Astrocyte of the spinal cord (primary cell): ENCODE data around the gene PCYT1B.

Experiments
- DNase-seq: peaks from one replicate; pipeline ENCODE4 v3.0.0; 2011; ENCODE audit warnings: low read depth, low spot score
- H3K4me3 ChIP-seq: 2 replicates; pipeline ENCODE4 v1.5.1; 2011; ENCODE audit warnings: low read depth, mild to moderate bottlenecking, low read length, moderate library complexity
- in situ Hi-C: cut with HindIII; loops from 2 replicates; pipeline ENCODE4 v1.10.0; 2017; ENCODE audit warnings: low sequenced_read_pairs
- TF ChIP-seq, protein P1 (sequence below): IDR thresholded peaks from 2 replicates; pipeline ENCODE4 v1.5.1; 2012; ENCODE audit warnings: low read depth, mild to moderate bottlenecking, low read length, inconsistent platforms

PCYT1B gene

DNA sequence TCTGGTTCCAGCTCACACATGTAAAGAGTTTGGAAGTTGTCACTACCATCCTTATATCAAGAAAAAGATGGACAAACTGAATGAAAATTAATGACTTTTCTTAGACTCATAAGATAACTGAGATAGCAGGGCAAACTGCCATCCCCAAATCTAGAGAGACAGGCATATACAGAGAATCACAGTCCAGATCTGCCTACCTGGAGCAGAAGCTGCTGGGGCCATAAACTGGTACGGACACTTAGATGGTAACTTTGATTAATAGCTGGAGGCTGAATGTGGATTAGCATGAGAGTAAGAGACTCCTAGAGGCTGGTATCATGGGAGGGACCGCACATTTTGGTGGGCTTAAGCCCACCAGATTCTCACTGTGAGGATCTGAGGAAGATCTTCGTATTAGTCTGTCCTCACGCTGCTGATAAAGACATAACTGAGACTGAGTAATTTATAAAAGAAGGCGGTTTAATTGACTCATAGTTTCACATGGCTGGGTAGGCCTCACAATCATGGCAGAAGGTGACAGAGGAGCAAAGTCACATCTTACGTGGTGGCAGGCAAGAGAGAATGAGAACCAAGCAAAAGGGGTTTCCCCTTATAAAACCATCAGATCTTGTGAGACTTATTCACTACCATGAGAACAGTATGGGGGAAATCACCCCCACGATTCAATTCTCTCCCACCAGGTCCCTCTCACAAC, 35.7 kb upstream of the PCYT1B start:
- in situ Hi-C loops = no loop called here
- no peak overlapping the region for H3K4me3 ChIP-seq
- TF ChIP-seq, protein P1, sequence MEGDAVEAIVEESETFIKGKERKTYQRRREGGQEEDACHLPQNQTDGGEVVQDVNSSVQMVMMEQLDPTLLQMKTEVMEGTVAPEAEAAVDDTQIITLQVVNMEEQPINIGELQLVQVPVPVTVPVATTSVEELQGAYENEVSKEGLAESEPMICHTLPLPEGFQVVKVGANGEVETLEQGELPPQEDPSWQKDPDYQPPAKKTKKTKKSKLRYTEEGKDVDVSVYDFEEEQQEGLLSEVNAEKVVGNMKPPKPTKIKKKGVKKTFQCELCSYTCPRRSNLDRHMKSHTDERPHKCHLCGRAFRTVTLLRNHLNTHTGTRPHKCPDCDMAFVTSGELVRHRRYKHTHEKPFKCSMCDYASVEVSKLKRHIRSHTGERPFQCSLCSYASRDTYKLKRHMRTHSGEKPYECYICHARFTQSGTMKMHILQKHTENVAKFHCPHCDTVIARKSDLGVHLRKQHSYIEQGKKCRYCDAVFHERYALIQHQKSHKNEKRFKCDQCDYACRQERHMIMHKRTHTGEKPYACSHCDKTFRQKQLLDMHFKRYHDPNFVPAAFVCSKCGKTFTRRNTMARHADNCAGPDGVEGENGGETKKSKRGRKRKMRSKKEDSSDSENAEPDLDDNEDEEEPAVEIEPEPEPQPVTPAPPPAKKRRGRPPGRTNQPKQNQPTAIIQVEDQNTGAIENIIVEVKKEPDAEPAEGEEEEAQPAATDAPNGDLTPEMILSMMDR = no peak
- no peak for DNase-seq

DNA sequence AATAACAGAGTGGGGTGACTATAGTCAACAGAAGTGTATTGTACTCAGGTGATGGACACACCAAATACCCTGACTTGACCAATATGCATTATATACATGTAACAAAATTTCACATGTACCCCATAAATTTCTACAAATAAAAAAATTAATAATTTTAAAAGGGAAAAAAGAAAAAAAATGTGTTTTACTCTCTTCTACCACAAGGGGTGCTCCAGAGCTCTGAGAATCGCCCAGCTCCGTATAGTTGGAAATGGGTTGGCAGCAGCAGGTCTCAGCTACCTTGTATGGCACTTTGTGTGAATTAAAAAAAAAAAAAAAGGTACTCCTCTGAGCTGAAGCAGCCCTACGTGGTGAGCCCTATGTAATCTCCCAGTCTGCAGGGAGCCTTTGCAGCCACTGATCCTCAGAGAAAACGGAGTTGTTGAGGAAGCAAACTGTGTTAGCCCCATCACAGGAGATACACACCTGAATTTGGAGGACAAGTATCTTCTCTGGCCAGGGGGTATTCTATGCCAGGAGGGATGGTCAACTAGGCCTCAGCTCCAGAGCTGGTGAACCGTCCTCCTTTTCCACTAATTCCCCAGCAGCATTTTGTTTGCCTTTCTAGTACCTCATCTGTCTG, 29.4 kb upstream of the PCYT1B start:
- TF ChIP-seq, protein P1 = peak; percentile 63
- DNase-seq = no peak
- in situ Hi-C loops = no loop called here
- H3K4me3 ChIP-seq = no peak overlapping the region

DNA sequence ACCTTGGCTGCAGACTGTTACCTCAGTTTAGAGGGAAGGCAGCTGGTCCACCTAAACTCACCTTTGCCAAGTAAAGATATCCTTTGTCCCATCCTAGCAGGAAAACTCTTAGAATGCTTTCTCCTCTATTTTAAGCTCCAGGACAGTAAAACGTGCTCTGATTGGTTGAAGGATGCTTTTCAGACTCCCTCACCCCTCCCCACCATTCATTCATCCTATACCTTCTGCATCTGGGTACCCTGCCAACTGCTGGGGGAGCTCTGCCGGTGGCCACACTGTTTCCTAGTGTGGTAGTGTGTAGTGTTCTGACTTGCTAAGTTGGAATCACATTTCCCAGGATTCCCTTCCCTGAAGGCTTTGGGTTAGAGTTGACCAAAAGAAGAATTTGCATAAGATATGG, 26.3 kb upstream of the PCYT1B start:
- in situ Hi-C loops = no loop called here
- no peak overlapping the region for H3K4me3 ChIP-seq
- DNase-seq = no peak
- TF ChIP-seq, protein P1 = no peak

DNA sequence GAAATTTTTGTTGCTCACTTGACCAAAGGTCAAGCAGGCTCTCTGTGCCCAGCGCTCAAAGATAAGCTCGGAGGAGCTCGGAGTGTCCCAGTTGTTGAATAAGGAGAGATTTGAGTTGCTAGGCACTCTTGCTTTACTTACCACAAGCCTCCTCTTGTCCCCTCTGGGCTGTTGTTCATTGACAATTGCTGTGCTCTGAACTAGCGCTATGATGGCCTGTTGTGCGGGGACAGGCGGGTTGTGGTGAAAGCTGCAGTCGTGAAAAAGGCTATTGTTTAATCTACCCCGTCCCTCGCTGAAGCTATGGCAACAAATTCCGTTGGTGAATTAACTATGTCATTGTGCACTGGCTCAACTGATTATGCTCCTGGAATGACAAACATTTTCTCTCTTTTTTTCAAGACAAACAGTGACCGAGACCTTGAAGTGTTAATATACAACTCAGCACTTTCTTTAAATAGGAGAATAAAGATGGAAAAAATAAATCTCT, 25.6 kb upstream of the PCYT1B start:
- TF ChIP-seq, protein P1 = no peak
- no peak for DNase-seq
- in situ Hi-C loops = no loop called here
- H3K4me3 ChIP-seq = no peak overlapping the region

DNA sequence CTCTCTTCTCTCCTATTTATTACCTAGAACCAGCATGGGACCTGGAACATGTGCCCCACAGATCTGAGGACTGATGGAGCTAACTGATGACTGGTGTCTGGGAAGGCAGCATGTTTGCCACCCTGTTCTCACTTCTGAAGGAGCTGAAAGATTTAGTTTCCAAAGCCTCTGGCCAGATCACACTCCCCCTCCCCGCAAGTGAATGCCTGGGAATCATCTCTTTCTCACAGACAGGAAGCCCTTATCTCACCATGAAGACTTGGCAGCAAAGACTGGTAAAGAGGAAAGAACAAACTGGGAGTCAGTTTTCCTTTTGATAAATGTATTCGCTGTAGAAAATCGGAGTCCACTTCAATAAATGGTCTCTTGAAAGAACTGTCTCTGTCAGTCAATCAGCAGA, 21.0 kb upstream of the PCYT1B start:
- DNase-seq = no peak
- H3K4me3 ChIP-seq = no peak overlapping the region
- in situ Hi-C loops = no loop called here
- TF ChIP-seq, protein P1 = no peak

DNA sequence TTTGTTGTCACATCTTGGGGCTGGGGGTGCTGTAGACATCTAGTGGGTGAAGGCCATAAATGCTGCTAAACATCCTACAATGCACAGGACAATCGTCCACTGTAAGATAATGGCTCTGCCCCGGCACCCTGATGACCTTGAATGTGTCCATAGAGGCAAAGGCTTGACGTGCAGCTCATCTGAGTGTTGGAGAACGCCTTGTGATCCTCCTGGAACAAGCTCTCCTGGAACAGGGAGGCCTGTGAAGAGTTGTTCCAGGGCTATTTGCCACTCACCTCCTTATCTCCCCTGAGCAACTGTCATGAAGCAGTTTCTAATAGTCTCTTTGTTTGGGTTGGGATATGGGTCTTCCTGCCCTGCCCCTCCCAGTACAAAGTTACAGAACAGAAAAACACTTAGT, 15.2 kb upstream of the PCYT1B start:
- TF ChIP-seq, protein P1 = no peak
- no peak for DNase-seq
- H3K4me3 ChIP-seq = no peak overlapping the region

More for the DNA sequence above, 15.2 kb upstream of the PCYT1B start:
- in situ Hi-C loops = no loop called here
